Stimulated activated CD8-positive, alpha-beta memory T cell treated with anti-CD3 and anti-CD28 coated beads, Interleukin-7, amount 100 ng/mL, for 24 hours (primary cell): ENCODE results near the gene SCFD2.

Experiments
- DNase-seq: peaks from one replicate; pipeline ENCODE4 v3.0.0-alpha.2; 2020; ENCODE audit warnings: low read depth

Gene SCFD2

GRCh38 chr4:52925531-52925968 is 440.3 kb downstream of the SCFD2 start:
- DNase-seq, result no peak

GRCh38 chr4:52919461-52919860 is 446.4 kb downstream of the SCFD2 start:
- DNase-seq, result no peak

GRCh38 chr4:52917817-52918216 is 448.0 kb downstream of the SCFD2 start:
- no peak for DNase-seq

- DNase-seq, result no peak
Observed at GRCh38 chr4:52915730-52916300, 450.0 kb downstream of the SCFD2 start.

- no peak for DNase-seq
Observed at GRCh38 chr4:52915191-52915590, 450.7 kb downstream of the SCFD2 start.

GRCh38 chr4:52914051-52914605 is 451.7 kb downstream of the SCFD2 start:
- DNase-seq, result no peak

GRCh38 chr4:52912608-52913007 is 453.3 kb downstream of the SCFD2 start:
- DNase-seq, result no peak

DNA sequence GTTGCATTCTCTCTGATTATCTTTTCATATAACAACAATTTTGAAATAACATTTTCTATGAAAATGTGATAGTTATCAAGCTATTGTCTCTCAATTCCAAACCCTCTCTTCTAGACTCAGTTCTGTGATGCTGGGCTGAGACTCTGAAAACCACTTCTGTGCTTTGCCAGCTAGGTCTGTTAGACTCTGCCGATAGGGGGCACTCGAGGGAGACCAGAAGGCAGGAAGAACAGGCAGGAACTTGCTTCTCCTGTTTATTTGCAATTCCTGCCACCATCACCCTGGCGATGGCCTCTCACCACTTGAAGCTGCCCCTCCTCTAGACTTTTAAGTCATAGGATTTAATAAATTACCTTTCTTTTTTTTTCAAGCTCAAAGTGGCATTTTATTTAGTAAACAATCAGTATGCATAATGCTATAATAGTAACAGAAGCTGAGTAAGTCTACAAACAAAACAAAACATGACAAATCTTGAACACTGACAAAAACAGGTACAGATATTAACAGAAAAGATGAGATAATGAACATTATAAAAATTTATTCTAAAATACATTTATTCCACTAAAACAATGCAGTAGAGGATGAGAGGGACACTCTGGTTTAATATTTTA is 454.1 kb downstream of the SCFD2 start:
- peak; percentile 55 for DNase-seq

- DNase-seq, result no peak
Observed at GRCh38 chr4:52910115-52910514, 455.7 kb downstream of the SCFD2 start.

DNA sequence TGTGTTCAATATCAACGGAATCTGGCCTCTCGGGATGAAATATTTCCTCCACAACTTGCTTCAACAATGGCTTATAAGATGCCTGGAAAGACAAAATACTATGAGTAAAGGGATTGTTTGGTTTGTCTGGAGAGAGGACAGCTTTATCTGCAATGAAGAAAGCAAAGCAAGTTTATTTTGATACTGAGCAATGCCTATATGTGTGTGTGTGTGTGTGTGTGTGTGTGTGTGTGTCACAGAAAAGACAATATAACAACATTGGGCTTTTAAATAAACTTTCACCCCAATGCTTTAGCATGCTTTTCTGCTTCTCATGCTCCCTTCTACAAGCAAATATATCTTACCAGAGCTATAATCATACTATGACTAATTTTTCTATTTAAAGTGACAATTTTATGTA is 458.4 kb downstream of the SCFD2 start:
- no peak for DNase-seq

- DNase-seq, result no peak
Observed at GRCh38 chr4:52904421-52904820, 461.4 kb downstream of the SCFD2 start.

GRCh38 chr4:52903273-52903672 is 462.6 kb downstream of the SCFD2 start:
- no peak for DNase-seq

DNA sequence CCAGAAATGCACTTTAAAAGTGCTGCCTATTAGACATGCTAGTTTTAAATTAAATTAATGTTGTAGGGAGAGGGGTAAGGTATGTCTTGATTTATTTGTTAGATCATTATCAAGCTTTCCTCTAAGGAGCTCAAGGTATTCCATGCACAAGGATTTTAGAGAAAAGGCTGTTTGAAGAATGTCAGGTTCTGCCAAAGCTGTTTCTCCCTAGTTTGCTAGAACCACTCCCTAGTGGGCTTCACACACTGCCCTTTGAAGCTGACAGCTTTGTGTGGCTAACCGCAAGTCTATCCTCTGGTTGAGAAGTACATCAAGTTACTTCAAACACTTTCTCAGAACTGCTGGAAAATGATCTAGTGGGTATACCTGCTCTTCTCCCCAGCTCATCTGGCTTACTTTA is 471.4 kb downstream of the SCFD2 start:
- no peak for DNase-seq

DNA sequence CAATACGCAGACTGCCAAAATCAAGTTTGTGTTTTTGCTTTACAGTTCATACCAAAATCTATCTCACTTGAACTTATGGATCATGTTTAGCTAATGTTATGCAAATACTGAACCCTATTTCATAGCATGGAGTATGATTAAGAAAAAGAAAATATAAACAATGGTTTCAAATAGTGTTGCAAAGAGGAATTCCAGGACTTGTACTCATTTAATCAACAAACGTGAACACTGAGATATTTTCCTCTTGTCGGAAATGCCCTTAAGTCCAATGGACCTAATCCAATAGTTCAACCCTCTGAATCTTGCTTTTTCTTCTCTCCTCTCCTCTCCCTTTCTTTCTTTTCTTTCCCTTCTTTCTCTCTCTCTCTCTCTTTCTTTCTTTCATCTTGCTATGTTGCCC is 473.0 kb downstream of the SCFD2 start:
- no peak for DNase-seq

DNA sequence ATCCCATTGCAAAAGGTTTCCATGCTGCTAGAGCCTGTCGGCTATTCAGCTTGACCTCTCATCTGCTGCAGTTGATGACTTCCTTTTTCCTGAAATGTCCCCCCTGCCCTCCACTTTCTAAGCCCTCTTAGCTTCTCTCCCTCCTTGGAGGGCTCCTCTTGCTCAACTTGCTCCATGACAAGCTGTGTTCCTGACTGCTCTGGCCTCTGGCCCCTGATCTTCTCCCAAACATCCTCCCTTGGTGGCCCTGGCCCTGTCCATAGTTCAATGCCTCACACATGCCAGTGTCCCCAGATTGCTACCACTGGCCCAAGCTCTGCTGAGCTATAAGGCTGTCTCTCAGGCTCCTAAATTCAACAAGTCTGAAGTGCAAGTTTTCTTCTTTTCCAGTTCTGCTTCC is 474.1 kb downstream of the SCFD2 start:
- DNase-seq, result no peak

DNA sequence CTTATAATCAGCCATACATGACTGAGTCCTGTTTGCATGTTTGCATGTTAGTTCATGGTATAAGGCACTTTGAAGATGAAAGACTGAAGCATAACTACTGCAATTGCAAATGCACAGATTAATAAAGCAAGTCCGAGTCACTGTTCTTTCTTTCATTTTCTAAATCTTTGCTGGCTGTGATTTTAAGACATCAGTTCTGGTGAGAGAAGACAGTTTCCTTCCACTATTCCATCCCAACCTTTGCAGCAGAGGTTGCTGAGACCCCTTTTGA is 475.4 kb downstream of the SCFD2 start:
- DNase-seq, result no peak

DNA sequence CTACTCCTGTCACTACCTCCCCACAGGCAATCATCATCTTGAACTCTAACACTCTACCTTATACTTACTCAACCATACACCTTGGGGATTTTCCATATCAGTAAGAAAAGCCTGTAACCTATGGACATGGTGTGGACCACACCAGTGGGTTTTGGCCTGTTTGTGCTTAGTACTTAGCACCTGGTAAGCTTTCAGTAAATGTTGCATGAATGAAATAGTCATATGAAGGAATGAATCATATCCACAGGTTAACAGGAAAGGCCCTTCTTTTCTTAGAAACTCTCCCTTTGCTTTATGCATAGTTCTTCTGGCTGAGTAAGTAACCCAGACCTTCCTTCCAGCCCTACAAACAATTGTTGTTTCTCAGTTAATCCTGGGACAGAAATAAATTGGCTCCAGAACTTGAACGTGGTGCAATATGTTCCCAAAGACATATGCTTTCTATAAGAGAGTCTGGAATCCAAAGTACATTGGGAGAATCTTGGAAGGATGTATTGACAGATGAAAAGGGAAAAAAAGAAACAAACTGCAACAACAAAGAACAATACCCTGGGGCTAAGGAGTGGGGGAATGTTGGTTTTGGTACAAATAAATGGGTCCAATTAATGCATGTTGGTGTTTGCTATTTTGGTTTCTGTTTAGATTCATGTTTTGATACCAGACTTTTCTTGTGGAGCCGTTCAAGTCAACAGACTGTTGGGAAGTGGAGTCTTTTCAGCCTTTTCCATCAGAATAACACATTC is 475.9 kb downstream of the SCFD2 start:
- DNase-seq, result no peak

GRCh38 chr4:52889354-52889753 is 476.5 kb downstream of the SCFD2 start:
- DNase-seq, result no peak

- DNase-seq, result no peak
Observed at GRCh38 chr4:52884994-52885393, 480.9 kb downstream of the SCFD2 start.

- no peak for DNase-seq
Observed at GRCh38 chr4:52883707-52884669, 481.9 kb downstream of the SCFD2 start.

DNA sequence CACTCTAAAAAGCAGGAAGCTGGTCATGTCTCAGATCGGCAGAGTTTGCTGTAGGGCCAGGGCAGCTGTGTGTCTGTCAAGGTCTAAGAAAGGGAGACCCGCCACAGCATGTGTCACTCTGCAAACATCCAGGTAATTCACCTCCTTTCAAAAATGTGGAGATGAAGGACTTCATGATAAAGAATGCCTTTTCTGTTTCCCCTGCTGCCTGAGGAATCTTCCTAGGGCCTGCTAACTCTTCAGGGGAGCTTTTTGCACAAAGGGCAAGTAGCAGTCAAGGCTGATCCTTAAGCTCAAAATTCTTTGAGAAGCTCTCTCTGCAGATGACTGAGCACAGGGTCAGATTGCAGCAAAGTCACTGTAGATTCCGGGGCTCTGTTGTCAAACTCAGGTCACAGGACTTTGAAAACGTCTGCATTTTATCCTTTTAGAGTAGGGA is 482.7 kb downstream of the SCFD2 start:
- DNase-seq, result no peak

GRCh38 chr4:52880994-52881393 is 484.9 kb downstream of the SCFD2 start:
- DNase-seq, result no peak
